H1 (cell line): Measurements from ENCODE around the gene PTH2R. TPM values are rescaled to one million over a fixed set of nuclear protein-coding genes. Genes with fewer than 3 reads are reported as not detected.

Source experiments
- ASH2L ChIP-seq: fragments of 200-600, 300-600 bp; sonication (generic); IDR thresholded peaks from one replicate; pipeline ENCODE4 v1.7.1; 2017; ENCODE audit warnings: low read length
- CBX8 ChIP-seq: fragments of 300-800, 300-1000 bp; sonication (generic); IDR thresholded peaks from 2 replicates; pipeline ENCODE4 v1.7.1; 2016; ENCODE audit warnings: low read depth, low read length, borderline replicate concordance
- CTBP2 ChIP-seq: IDR thresholded peaks from 2 replicates; pipeline ENCODE4 v1.7.0; 2011; ENCODE audit warnings: borderline replicate concordance, mild to moderate bottlenecking, moderate library complexity, mixed read lengths, low read length; ENCODE audit not compliant: insufficient read depth, insufficient read length
- HDAC6 ChIP-seq: IDR thresholded peaks from one replicate; pipeline ENCODE4 v1.7.1; 2012; ENCODE audit warnings: low read depth, mild to moderate bottlenecking, inconsistent platforms, low read length, moderate library complexity
- KDM4A ChIP-seq: IDR thresholded peaks from one replicate; pipeline ENCODE4 v1.7.1; 2012; ENCODE audit warnings: low read depth, mild to moderate bottlenecking, moderate library complexity, low read length, inconsistent platforms; ENCODE audit not compliant: severe bottlenecking
- NANOG ChIP-seq: IDR thresholded peaks from 2 replicates; pipeline ENCODE4 v1.6.1; 2011; ENCODE audit warnings: low read length, low read depth, mild to moderate bottlenecking, inconsistent platforms; ENCODE audit not compliant: insufficient read depth, poor library complexity, severe bottlenecking
- polyA plus RNA-seq, 7 experiments: library from polyadenylated mRNA; depleted of rRNA in 3 of 7; stranded (reverse) in 5 of 7; unstranded in 2 of 7; fragments of >200 nt in 5 of 7; fragments of 200-250 nt in 2 of 7; gene quantifications; 1 replicate in 5 of 7; 2 replicates in 1 of 7; 4 replicates in 1 of 7; pipeline versions ENCODE4 v1.2.1 to v1.2.3, GENCODE V29; 2011 to 2013; ENCODE audit warnings: missing spikeins in 2 of 7, mixed read lengths in 2 of 7
- total RNA-seq: library from RNA; stranded (reverse); fragmentation: NEBNext Ultra II Directional; extraction: Animal tissue kit (Norgen Biotek cat#: 25700); gene quantifications from 2 replicates; pipeline ENCODE4 v1.2.1, GENCODE V29; 2021

Gene PTH2R
- total and polyA plus RNA-seq, 2 of the 8 experiments (the other 6 are each of a cell fraction or from before 2014, with no cell fraction given): 0.19 to 0.38 TPM

GRCh38 chr2:208529796-208530195, 123.2 kb downstream of the PTH2R start (continued):
- TF ChIP-seq KDM4A (no peak), CTBP2 (no peak), CBX8 (no peak), HDAC6 (no peak), ASH2L (no peak), NANOG (no peak)
